ENCODE results near the gene CELSR2.

- no peak for TF ChIP-seq CTCF (IDR thresholded peaks at IDR 0.05)
- TF ChIP-seq POLR2A (IDR thresholded peaks at IDR 0.05), result no peak
These were observed 15.7 kb downstream of the CELSR2 start for GRCh38 chr1:109265016-109265415.

Data from uterus (tissue), 2 donors.